ENCODE results near the gene SUPT4H1.

The SUPT4H1 gene

GRCh38 chr17:58338841-58339754, 12.9 kb downstream of the SUPT4H1 start:
- DNase-seq, result no peak

GRCh38 chr17:58338454-58338840, 13.6 kb downstream of the SUPT4H1 start:
- DNase-seq, result no peak

- no peak for DNase-seq
These were observed 14.2 kb downstream of the SUPT4H1 start for GRCh38 chr17:58337600-58338453.

- no peak for DNase-seq
These were observed 14.8 kb downstream of the SUPT4H1 start for GRCh38 chr17:58337210-58337599.

GRCh38 chr17:58336456-58337209, 15.4 kb downstream of the SUPT4H1 start:
- DNase-seq, result no peak

GRCh38 chr17:58335779-58336455, 16.1 kb downstream of the SUPT4H1 start:
- no peak for DNase-seq

- no peak for DNase-seq
These were observed 16.8 kb downstream of the SUPT4H1 start for GRCh38 chr17:58335061-58335731.

- no peak for DNase-seq
These were observed 17.3 kb downstream of the SUPT4H1 start for GRCh38 chr17:58334661-58335060.

GRCh38 chr17:58334256-58334655, 17.7 kb downstream of the SUPT4H1 start:
- no peak for DNase-seq

GRCh38 chr17:58333736-58334207, 18.2 kb downstream of the SUPT4H1 start:
- no peak for DNase-seq

- no peak for DNase-seq
These were observed 18.9 kb downstream of the SUPT4H1 start for GRCh38 chr17:58332778-58333735.

- no peak for DNase-seq
These were observed 19.9 kb downstream of the SUPT4H1 start for GRCh38 chr17:58331815-58332777.

- DNase-seq, result no peak
These were observed 20.8 kb downstream of the SUPT4H1 start for GRCh38 chr17:58330997-58331814.

- no peak for DNase-seq
These were observed 21.4 kb downstream of the SUPT4H1 start for GRCh38 chr17:58330538-58330996.

GRCh38 chr17:58329810-58330537, 22.0 kb downstream of the SUPT4H1 start:
- DNase-seq, result no peak

GRCh38 chr17:58329035-58329809, 22.8 kb downstream of the SUPT4H1 start:
- DNase-seq, result no peak
